Omental fat pad (tissue), 4 donors: Measurements from ENCODE around the gene PPP1R15A. TPM values are rescaled to one million over a fixed set of nuclear protein-coding genes. Genes with fewer than 3 reads are reported as not detected.
"Not testable (repeated sequence)": the region's sequence is repeated elsewhere in the genome, so short reads cannot be mapped to it uniquely, and the experiment has no call there.

Source experiments
- ATAC-seq: fragments of 150-250 bp; one replicate; pipeline ENCODE4 v1.9.1; 2016; ENCODE audit warnings: mild to moderate bottlenecking, moderate library complexity; ENCODE audit not compliant: low FRiP score
- DNase-seq: peaks from one replicate; pipeline ENCODE4 v3.0.0-alpha.2; 2019; ENCODE audit warnings: low spot score
- CTCF ChIP-seq, 3 donors: fragments of 450-650 bp; IDR thresholded peaks; one replicate each; pipeline ENCODE4 v1.5.1; 2016 to 2017; ENCODE audit warnings: antibody characterized with exemption in 3 of 3, mild to moderate bottlenecking in 3 of 3, moderate library complexity in 2 of 3
- total RNA-seq, 4 donors: library from RNA; depleted of rRNA; stranded (reverse); fragments of >200 nt; gene quantifications; one replicate each; pipeline ENCODE4 v1.1.0, GENCODE V29; 2016

PPP1R15A gene
- total RNA-seq, 4 donors from 2014 or later: 105 to 282 (median 176) TPM

- ATAC-seq (no peak), DNase-seq (no peak)
- TF ChIP-seq CTCF (IDR thresholded peaks at IDR 0.05): no peak
Measured at GRCh38 chr19:48883726-48884125, 11.5 kb downstream of the PPP1R15A start.

- DNase-seq (no peak), ATAC-seq (no peak)
- no peak for TF ChIP-seq CTCF (IDR thresholded peaks at IDR 0.05)
Measured at GRCh38 chr19:48887861-48888612, 15.8 kb downstream of the PPP1R15A start.

GRCh38 chr19:48889496-48889895 is 17.3 kb downstream of the PPP1R15A start:
- not testable (repeated sequence) for ATAC-seq, DNase-seq

- no peak for DNase-seq
- TF ChIP-seq CTCF (IDR thresholded peaks at IDR 0.05): no peak
- ATAC-seq: no peak
Measured at GRCh38 chr19:48890551-48890950, 18.3 kb downstream of the PPP1R15A start.

- ATAC-seq: no peak
Measured at GRCh38 chr19:48895226-48895625, 23.0 kb downstream of the PPP1R15A start.

GRCh38 chr19:48896191-48896720 is 24.0 kb downstream of the PPP1R15A start:
- peak; percentile 46 for ATAC-seq
- no peak for DNase-seq
- TF ChIP-seq CTCF (IDR thresholded peaks at IDR 0.05): no peak

More at GRCh38 chr19:48895226-48895625, 23.0 kb downstream of the PPP1R15A start:
- DNase-seq: no peak
- no peak for TF ChIP-seq CTCF (IDR thresholded peaks at IDR 0.05)

- DNase-seq (no peak), ATAC-seq (no peak)
- no peak for TF ChIP-seq CTCF (IDR thresholded peaks at IDR 0.05)
Measured at GRCh38 chr19:48897181-48897580, 25.0 kb downstream of the PPP1R15A start.

GRCh38 chr19:48899386-48899749 is 27.1 kb downstream of the PPP1R15A start:
- not testable (repeated sequence) for ATAC-seq, DNase-seq
